HCT116 (cell line): ENCODE data around the gene RNU6-7. TPM values are rescaled to one million over a fixed set of nuclear protein-coding genes. Genes with fewer than 3 reads are reported as not detected.
A peak's percentile ranks its signal among the peaks of the same experiment; 100 is the strongest.

ENCODE experiments used
- ATAC-seq: fragments of 200-7000 bp; cut with Tn5 transposase; 2 replicates; pipeline ENCODE4 v1.9.1; 2020; ENCODE audit warnings: mild to moderate bottlenecking, moderate library complexity
- BruUV-seq: library from RNA; stranded (reverse); fragments of 400-500 nt; replicated peaks from 2 replicates; lab custom pipeline; 2021; lab: Mats Ljungman, UMichigan
- CTCF ChIA-PET: fragments of 300-600 bp; sonication (Branson Sonifier 250); formaldehyde crosslinking; loops from one replicate; lab custom pipeline; 2021; ENCODE audit warnings: antibody characterized with exemption; lab: Charles Lee
- POLR2A ChIA-PET: fragments of 300-600, 350-600 bp; sonication (Branson Sonifier 250); formaldehyde crosslinking; loops from one replicate; lab custom pipeline; 2021; ENCODE audit warnings: antibody characterized with exemption; lab: Charles Lee
- RAD21 ChIA-PET, 2 experiments: fragments of 300-600 bp; sonication (Branson Sonifier 250); formaldehyde crosslinking; loops; one replicate each; lab custom pipeline; 2023; ENCODE audit warnings: low total read pairs in 2 of 2; ENCODE audit not compliant: uncharacterized antibody in 2 of 2, unreplicated experiment in 2 of 2, low non-redundant PET in 1 of 2; lab: Charles Lee
- DNase-seq: peaks from one replicate; pipeline ENCODE4 v3.0.0-alpha.2; 2010; ENCODE audit warnings: low read depth, low spot score
- H2AFZ ChIP-seq: fragments of 200-600 bp; shearing (Covaris generic), sonication (generic); 2 replicates; pipeline ENCODE4 v1.6.1; 2017; ENCODE audit warnings: low read depth, mixed run types, mixed read lengths, antibody characterized with exemption, low read length; ENCODE audit not compliant: poor library complexity, severe bottlenecking
- H3K27ac ChIP-seq: 2 replicates; pipeline ENCODE4 v1.5.1; 2012; ENCODE audit warnings: low read depth, low read length
- H3K27me3 ChIP-seq: fragments of 200-600 bp; sonication (generic); 2 replicates; pipeline ENCODE4 v1.6.1; 2016; ENCODE audit warnings: mixed run types, low read length, mixed read lengths; ENCODE audit not compliant: insufficient read depth
- H3K36me3 ChIP-seq, 2 experiments: fragments of 200-500 bp in 1 of 2; fragments of 200-600 bp in 1 of 2; sonication (Bioruptor generic) in 1 of 2; sonication (generic) in 1 of 2; 2 replicates each; pipeline versions ENCODE4 v1.5.1 to v1.6.1; 2014 to 2016; ENCODE audit warnings: low read length in 2 of 2, inconsistent platforms in 1 of 2, mixed read lengths in 1 of 2, mixed run types in 1 of 2; ENCODE audit not compliant: insufficient read depth in 2 of 2, control insufficient read depth in 1 of 2
- H3K4me1 ChIP-seq, 2 experiments: fragments of 200-600 bp in 1 of 2; sonication (generic) in 1 of 2; 2 replicates each; pipeline versions ENCODE4 v1.5.1 to v1.6.1; 2012 to 2017; ENCODE audit warnings: low read length in 2 of 2, inconsistent platforms in 1 of 2, mild to moderate bottlenecking in 1 of 2, mixed read lengths in 1 of 2, mixed run types in 1 of 2, moderate library complexity in 1 of 2; ENCODE audit not compliant: insufficient read depth in 2 of 2, control insufficient read depth in 1 of 2
- H3K4me2 ChIP-seq: fragments of 200-600 bp; sonication (generic); 2 replicates; pipeline ENCODE4 v1.6.1; 2017; ENCODE audit warnings: mixed run types, low read length, mixed read lengths
- H3K4me3 ChIP-seq, 2 experiments: fragments of 200-600 bp in 1 of 2; sonication (generic) in 1 of 2; replicated peaks in 1 of 2; 2 replicates each; pipeline ENCODE4 v1.5.1; 2011 to 2016; ENCODE audit warnings: low read length in 2 of 2, control low read depth in 1 of 2, low read depth in 1 of 2, mild to moderate bottlenecking in 1 of 2, mixed read lengths in 1 of 2, mixed run types in 1 of 2
- H3K79me2 ChIP-seq: fragments of 200-600 bp; sonication (generic); 2 replicates; pipeline ENCODE4 v1.6.1; 2017; ENCODE audit warnings: mild to moderate bottlenecking, mixed run types, low read length, moderate library complexity, mixed read lengths; ENCODE audit not compliant: insufficient read depth
- H3K9ac ChIP-seq: fragments of 200-600 bp; sonication (generic); 2 replicates; pipeline ENCODE4 v1.6.1; 2016; ENCODE audit warnings: low read length, mixed read lengths
- H3K9me2 ChIP-seq: fragments of 200-600 bp; sonication (generic), shearing (Covaris generic); 2 replicates; pipeline ENCODE4 v1.6.1; 2017; ENCODE audit warnings: mixed run types, mild to moderate bottlenecking, moderate library complexity; ENCODE audit not compliant: insufficient read depth
- H3K9me3 ChIP-seq, 2 experiments: fragments of 200-500 bp in 1 of 2; fragments of 200-600 bp in 1 of 2; sonication (Bioruptor generic) in 1 of 2; sonication (generic) in 1 of 2; 2 replicates each; pipeline ENCODE4 v1.6.1; 2014 to 2017; ENCODE audit warnings: low read length in 2 of 2, mixed read lengths in 2 of 2, inconsistent platforms in 1 of 2, low read depth in 1 of 2, mild to moderate bottlenecking in 1 of 2, mixed run types in 1 of 2, moderate library complexity in 1 of 2; ENCODE audit not compliant: control insufficient read depth in 1 of 2, insufficient read depth in 1 of 2
- H4K20me1 ChIP-seq: fragments of 200-600 bp; sonication (generic), shearing (Covaris generic); 2 replicates; pipeline ENCODE4 v1.6.1; 2017; ENCODE audit warnings: mixed run types, mild to moderate bottlenecking, moderate library complexity; ENCODE audit not compliant: insufficient read depth
- CBX3 ChIP-seq: IDR thresholded peaks from 2 replicates; pipeline ENCODE4 v1.6.1; 2012; ENCODE audit warnings: low read depth
- CEBPB ChIP-seq: IDR thresholded peaks from 2 replicates; pipeline ENCODE4 v1.6.1; 2012; ENCODE audit warnings: low read depth
- EGR1 ChIP-seq: IDR thresholded peaks from 2 replicates; pipeline ENCODE4 v1.6.1; 2012; ENCODE audit warnings: low read depth
- ELF1 ChIP-seq: IDR thresholded peaks from 2 replicates; pipeline ENCODE4 v1.6.1; 2012; ENCODE audit warnings: low read depth, borderline replicate concordance
- JUND ChIP-seq: IDR thresholded peaks from 2 replicates; pipeline ENCODE4 v1.6.1; 2012
- POLR2AphosphoS5 ChIP-seq: IDR thresholded peaks from 2 replicates; pipeline ENCODE4 v1.6.1; 2011; ENCODE audit warnings: mild to moderate bottlenecking, low read depth, low read length, moderate library complexity
- SIN3A ChIP-seq: IDR thresholded peaks from 2 replicates; pipeline ENCODE4 v1.6.1; 2012; ENCODE audit warnings: low read depth
- YY1 ChIP-seq: IDR thresholded peaks from 2 replicates; pipeline ENCODE4 v1.6.1; 2011; ENCODE audit warnings: low read length, low read depth, moderate library complexity, mild to moderate bottlenecking; ENCODE audit not compliant: insufficient replicate concordance; ENCODE audit errors: extremely low read depth
- ZFX ChIP-seq: fragments of 450-650 bp; IDR thresholded peaks from 2 replicates; pipeline ENCODE4 v1.6.1; 2017
- ZNF274 ChIP-seq: fragments of 200-500 bp; sonication (Bioruptor generic); IDR thresholded peaks from 2 replicates; pipeline ENCODE4 v1.6.1; 2014; ENCODE audit warnings: mild to moderate bottlenecking, low read depth, low read length, inconsistent platforms
- intact Hi-C: fragments of 100-400 bp; cut with micrococcal nuclease; formaldehyde crosslinking; loops from 2 replicates; pipeline ENCODE4 v1.10.0; 2022
- total RNA-seq: library from RNA; stranded (reverse); gene quantifications from one replicate; pipeline ENCODE4 v1.2.1, GENCODE V29; 2021; ENCODE audit not compliant: unreplicated experiment
- TF ChIP-seq, protein P1 (sequence below): IDR thresholded peaks from 2 replicates; pipeline ENCODE4 v1.6.1; 2012

Gene RNU6-7
- total RNA-seq, 1 experiment from 2014 or later = not detected

DNA sequence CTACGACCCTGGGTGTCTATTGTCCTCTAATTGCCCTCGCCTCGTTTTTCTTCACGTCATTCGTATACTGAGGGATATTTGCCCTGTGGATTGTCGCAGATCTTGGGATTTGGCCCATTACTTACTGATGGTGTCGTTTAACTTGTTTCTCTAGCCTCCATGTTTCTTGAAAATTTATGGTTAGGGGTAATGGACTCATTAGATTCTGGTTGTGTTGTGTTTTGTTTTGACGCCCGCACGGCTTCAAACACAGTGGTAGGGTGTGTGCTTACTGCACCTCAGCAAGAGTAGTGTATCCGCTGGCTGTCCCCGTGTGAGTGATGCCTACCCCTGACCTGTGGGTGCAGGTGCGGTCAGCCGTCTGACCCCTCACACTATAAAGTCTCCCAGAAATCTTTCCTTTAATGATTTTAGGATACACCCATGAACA lies 2.1 kb downstream of the RNU6-7 start:
- intact Hi-C loops = loop anchor here (2.0 kb wide), 1 partner anchor 127 kb away; the partner anchor contains the start of gene ARHGAP5
- no peaks in the 10 kb centered on the region for H3K79me2 ChIP-seq
- CTCF ChIA-PET = no interaction called here
- ATAC-seq = no peak
- TF ChIP-seq EGR1 (no peak), ELF1 (no peak), SIN3A (no peak), POLR2AphosphoS5 (no peak), YY1 (no peak), CBX3 (no peak), CEBPB (no peak), ZFX (no peak), ZNF274 (no peak)
- TF ChIP-seq, protein P1, sequence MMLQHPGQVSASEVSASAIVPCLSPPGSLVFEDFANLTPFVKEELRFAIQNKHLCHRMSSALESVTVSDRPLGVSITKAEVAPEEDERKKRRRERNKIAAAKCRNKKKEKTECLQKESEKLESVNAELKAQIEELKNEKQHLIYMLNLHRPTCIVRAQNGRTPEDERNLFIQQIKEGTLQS = no peak
- TF ChIP-seq, all 23 proteins: peak for 0
- Histone ChIP-seq H3K4me2 (peak overlapping the region; percentile 78), H3K9ac (peak overlapping the region; percentile 64), H2AFZ (peak overlapping the region; percentile 96), H3K9me2 (no peaks in the 10 kb centered on the region; the same call in 1 of the 2 replicates), H3K9me3 (no peaks in the 10 kb centered on the region), H3K27ac (peak overlapping the region; percentile 47; the same call in 1 of the 2 replicates), H3K4me1 (peaks cover 25 to 49% of the 10 kb centered on the region in 2 experiments), H3K36me3 (no peaks in the 10 kb centered on the region; a peak in 1 of 4 replicates), H3K4me3 (peak overlapping the region; percentile 36 to 53), H4K20me1 (no peaks in the 10 kb centered on the region), H3K27me3 (no peaks in the 10 kb centered on the region)
- TSS peak; percentile 76 for BruUV-seq
- POLR2A ChIA-PET = interaction anchor here (2.0 kb wide), 1 partner anchor 127 kb away, joined by 7 read pairs; the partner anchor contains the start of gene ARHGAP5
- RAD21 ChIA-PET = no interaction called here
- no peak for DNase-seq

DNA sequence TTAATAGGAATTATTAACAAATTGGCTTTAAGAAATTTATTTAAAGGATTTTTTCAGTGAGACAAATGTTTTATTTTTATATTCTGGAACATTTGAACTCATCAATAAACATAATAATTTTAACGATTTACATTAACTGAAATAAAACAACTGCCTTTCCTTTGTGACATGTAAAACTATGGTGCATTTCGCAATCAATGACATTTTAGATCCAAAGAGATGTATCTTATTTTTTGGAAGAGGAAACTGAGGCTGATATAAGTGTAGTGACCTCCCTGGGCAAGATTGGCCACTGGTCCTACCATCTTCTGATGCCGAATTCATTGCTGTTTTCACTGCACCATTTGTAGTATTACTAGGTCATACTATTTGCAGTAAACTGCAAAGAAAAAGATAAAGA lies 3.7 kb downstream of the RNU6-7 start:
- Histone ChIP-seq H3K4me1 (peaks cover 25 to 53% of the 10 kb centered on the region in 2 experiments), H3K9ac (no peak overlapping the region), H3K9me2 (no peaks in the 10 kb centered on the region; the same call in 1 of the 2 replicates), H3K27ac (no peak overlapping the region; the same call in 1 of the 2 replicates), H4K20me1 (no peaks in the 10 kb centered on the region), H3K27me3 (no peaks in the 10 kb centered on the region), H3K4me2 (peak overlapping the region; percentile 59), H3K9me3 (no peaks in the 10 kb centered on the region), H2AFZ (no peak overlapping the region), H3K36me3 (no peaks in the 10 kb centered on the region; a peak in 1 of 4 replicates), H3K4me3 (peak overlapping the region in 1 of 2 experiments; percentile 15; a peak in 1 of 4 replicates), H3K79me2 (no peaks in the 10 kb centered on the region)
- intact Hi-C loops = no loop called here
- TF ChIP-seq EGR1 = no peak
- TF ChIP-seq CBX3 = no peak
- no peak for TF ChIP-seq JUND
- TF ChIP-seq CEBPB = 0 out of 2 replicates have a peak, but pooled peaks have one; percentile 5
- ATAC-seq (no peak), DNase-seq (no peak)
- BruUV-seq = no TSS peak
- ChIA-PET CTCF (no interaction called here), POLR2A (no interaction called here), RAD21 (interaction anchor here in 1 of 2 experiments (0.6 kb wide), 1 partner anchor 49 kb away, joined by 3 read pairs; no protein-coding TSS in a partner anchor)
